Astrocyte of the cerebellum (primary cell): Measurements from ENCODE around the gene TRAF2.

ENCODE experiments used
- DNase-seq: peaks from one replicate; pipeline ENCODE4 v3.0.0-alpha.2; 2011; ENCODE audit warnings: low read depth
- H3K4me3 ChIP-seq: 2 replicates; pipeline ENCODE4 v1.5.1; 2011; ENCODE audit warnings: mild to moderate bottlenecking, low read depth, low read length, moderate library complexity
- CTCF ChIP-seq: IDR thresholded peaks from 2 replicates; pipeline ENCODE4 v1.5.1; 2012; ENCODE audit warnings: low read length, low read depth, moderate library complexity, mild to moderate bottlenecking; ENCODE audit errors: missing control alignments
- in situ Hi-C: cut with HindIII; loops from 2 replicates; pipeline ENCODE4 v1.10.0; 2017; ENCODE audit warnings: low sequenced_read_pairs

The TRAF2 gene

GRCh38 chr9:136957461-136957860, 71.1 kb downstream of the TRAF2 start:
- in situ Hi-C loops: no loop called here
- H3K4me3 ChIP-seq: no peak overlapping the region
- no peak for DNase-seq
- TF ChIP-seq CTCF: no peak

GRCh38 chr9:136957901-136958300, 71.6 kb downstream of the TRAF2 start:
- no peak for TF ChIP-seq CTCF
- no peak overlapping the region for H3K4me3 ChIP-seq

DNA sequence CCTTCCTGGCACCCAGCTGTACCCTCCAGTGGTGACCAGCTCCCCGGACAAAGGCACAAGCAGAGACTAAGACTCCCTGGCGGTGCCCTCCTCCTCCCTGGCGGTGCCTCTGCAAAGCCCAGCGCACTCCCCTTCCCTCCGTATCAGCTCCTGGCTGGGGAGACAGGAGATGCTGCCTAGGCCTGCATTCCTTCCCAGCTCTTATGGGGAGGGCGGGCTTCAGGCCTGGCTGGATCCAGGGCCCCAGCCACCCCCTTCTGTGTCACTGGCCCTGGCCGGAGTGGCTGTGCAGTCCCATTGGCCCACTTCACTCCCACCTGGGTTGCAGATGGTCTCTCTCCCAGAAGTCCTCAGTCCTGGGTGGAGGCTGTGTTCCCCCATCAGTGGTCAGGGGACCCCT, 72.2 kb downstream of the TRAF2 start:
- in situ Hi-C loops: no loop called here

More at GRCh38 chr9:136957901-136958300, 71.6 kb downstream of the TRAF2 start:
- in situ Hi-C loops: no loop called here
- DNase-seq: no peak

GRCh38 chr9:136958898-136959850, 72.9 kb downstream of the TRAF2 start:
- no peak for DNase-seq
- no peak for TF ChIP-seq CTCF
- H3K4me3 ChIP-seq: no peak overlapping the region
- in situ Hi-C loops: no loop called here

More for the DNA sequence above, 72.2 kb downstream of the TRAF2 start:
- TF ChIP-seq CTCF: no peak
- no peak overlapping the region for H3K4me3 ChIP-seq
- DNase-seq: no peak

DNA sequence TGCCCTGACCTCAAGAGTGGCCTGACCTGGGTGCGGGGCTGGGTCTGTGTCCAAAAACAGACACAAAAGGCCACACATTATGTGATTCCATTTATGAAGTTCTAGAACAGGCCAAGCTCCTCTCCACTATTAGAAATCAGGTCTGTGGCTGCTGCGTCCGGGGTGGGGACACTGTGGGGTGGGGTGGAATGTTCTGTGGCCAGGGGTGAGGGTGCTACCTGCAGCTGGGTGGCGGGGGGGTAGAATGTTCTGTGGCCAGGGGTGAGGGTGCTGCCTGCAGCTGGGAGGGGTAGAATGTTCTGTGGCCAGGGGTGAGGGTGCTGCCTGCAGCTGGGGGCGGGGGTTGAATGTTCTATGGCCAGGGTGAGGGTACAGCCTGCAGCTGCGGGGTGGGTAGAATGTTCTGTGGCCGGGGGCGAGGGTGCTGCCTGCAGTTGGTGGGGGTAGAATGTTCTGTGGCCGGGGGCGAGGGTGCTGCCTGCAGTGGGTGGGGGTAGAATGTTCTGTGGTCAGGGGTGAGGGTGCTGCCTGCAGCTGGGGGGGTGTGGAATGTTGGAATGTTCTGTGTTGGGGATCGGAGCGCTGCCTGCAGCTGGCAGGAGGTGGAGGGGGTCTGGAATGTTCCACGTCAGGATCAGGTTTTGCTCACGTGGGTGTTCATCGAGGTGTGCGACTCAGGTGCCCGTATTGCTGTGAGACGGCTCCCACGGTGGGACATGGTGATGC, 74.1 kb downstream of the TRAF2 start:
- no peak for TF ChIP-seq CTCF
- in situ Hi-C loops: no loop called here
- no peak for DNase-seq
- H3K4me3 ChIP-seq: no peak overlapping the region

DNA sequence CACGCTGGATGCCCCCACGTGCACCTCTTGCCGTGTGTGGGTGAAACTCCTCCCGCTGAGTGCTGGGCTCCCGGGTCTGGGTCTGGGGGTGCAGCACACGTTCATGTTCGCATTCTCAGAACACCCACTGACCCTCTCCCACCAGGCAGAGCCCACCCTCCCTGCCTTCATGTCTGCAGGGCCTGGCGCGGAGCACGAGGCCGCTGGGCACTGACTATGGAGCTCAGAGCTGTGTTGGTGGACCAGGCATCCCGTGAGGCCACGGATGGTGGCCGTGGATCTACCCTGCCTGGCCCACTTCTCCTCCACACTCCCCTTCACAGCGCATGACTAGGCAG, 74.6 kb downstream of the TRAF2 start:
- TF ChIP-seq CTCF: no peak
- no peak for DNase-seq
- no peak overlapping the region for H3K4me3 ChIP-seq
- in situ Hi-C loops: no loop called here
